Activated B cell treated with CpG ODN at 0.5 μM for 24 hours (primary cell): ENCODE results near the gene HLA-DRA. TPM values are rescaled to one million over a fixed set of nuclear protein-coding genes. Genes with fewer than 3 reads are reported as not detected.
"Not testable (repeated sequence)": the region's sequence is repeated elsewhere in the genome, so short reads cannot be mapped to it uniquely, and the experiment has no call there.

Experiments
- ATAC-seq: fragments of 200-7000 bp; cut with Tn5 transposase; one replicate; pipeline ENCODE4 v1.10.0; 2021; ENCODE audit warnings: low read depth, mild to moderate bottlenecking, moderate library complexity
- CTCF ChIA-PET: fragments of 350-600 bp; sonication (Branson Sonifier 250); formaldehyde crosslinking; loops from one replicate; lab custom pipeline; 2021; ENCODE audit warnings: antibody characterized with exemption; lab: Charles Lee
- POLR2A ChIA-PET: fragments of 350-600 bp; sonication (Branson Sonifier 250); formaldehyde crosslinking; loops from one replicate; lab custom pipeline; 2021; ENCODE audit warnings: antibody characterized with exemption; lab: Charles Lee
- DNase-seq: peaks from one replicate; pipeline ENCODE4 v3.0.0; 2022
- H3K27ac Mint-ChIP-seq: one replicate; pipeline ENCODE4 v1.8.0; 2020; ENCODE audit warnings: mixed read lengths
- H3K27me3 Mint-ChIP-seq: one replicate; pipeline ENCODE4 v1.8.0; 2021; ENCODE audit warnings: mixed read lengths
- H3K36me3 Mint-ChIP-seq: one replicate; pipeline ENCODE4 v1.8.0; 2021; ENCODE audit warnings: low read depth, mixed read lengths
- H3K4me1 Mint-ChIP-seq: one replicate; pipeline ENCODE4 v1.8.0; 2021; ENCODE audit warnings: mixed read lengths
- H3K4me3 Mint-ChIP-seq: one replicate; pipeline ENCODE4 v1.8.0; 2020; ENCODE audit warnings: mild to moderate bottlenecking, mixed read lengths
- H3K9me3 Mint-ChIP-seq: one replicate; pipeline ENCODE4 v1.8.0; 2020; ENCODE audit warnings: mixed read lengths
- CTCF ChIP-seq: fragments of 200-600 bp; IDR thresholded peaks from one replicate; pipeline ENCODE4 v1.8.0; 2022; ENCODE audit warnings: antibody characterized with exemption, mild to moderate bottlenecking
- intact Hi-C: fragments of 100-400 bp; cut with micrococcal nuclease; formaldehyde crosslinking; loops from one replicate; pipeline ENCODE4 v1.15.1; 2024
- total RNA-seq: library from RNA; stranded (reverse); gene quantifications from 2 replicates; pipeline ENCODE4 v1.2.3, GENCODE V29; 2022

Gene HLA-DRA
- total RNA-seq, 1 donor from 2014 or later = 2,835 TPM

- DNase-seq = no peak
- Mint-ChIP-seq H3K36me3 (no peaks in the 10 kb centered on the region), H3K4me3 (no peak overlapping the region), H3K4me1 (peaks cover 33% of the 10 kb centered on the region), H3K9me3 (no peaks in the 10 kb centered on the region), H3K27ac (peak overlapping the region; percentile 24), H3K27me3 (no peaks in the 10 kb centered on the region)
- ChIA-PET CTCF (interaction anchor here (0.7 to 3.6 kb wide), 11 partner anchors 18 to 436 kb away, joined by 3 to 65 read pairs (median 7); partner anchors contain the start of genes HLA-DQA1, PSMB9 and TAP1), POLR2A (interaction anchor here (1.0 to 2.6 kb wide), 7 partner anchors 187 to 436 kb away, joined by 3 to 15 read pairs (median 4); partner anchors contain the start of gene HLA-DQB1)
- intact Hi-C loops = loop anchor here (1.0 to 10.0 kb wide), 8 partner anchors 17 to 543 kb away; no protein-coding TSS in a partner anchor
- TF ChIP-seq CTCF = peak; percentile 65
- peak; percentile 43 for ATAC-seq
These were observed 7.6 kb upstream of the HLA-DRA start for GRCh38 chr6:32432050-32432450.

GRCh38 chr6:32433950-32434349, 5.7 kb upstream of the HLA-DRA start:
- peak overlapping the region; percentile 46 for H3K27ac Mint-ChIP-seq
- ATAC-seq, H3K27me3 Mint-ChIP-seq, H3K36me3 Mint-ChIP-seq, H3K9me3 Mint-ChIP-seq, H3K4me3 Mint-ChIP-seq, DNase-seq: not testable (repeated sequence)
- intact Hi-C loops = loop anchor here (5.0 to 10.0 kb wide), 2 partner anchors 433 to 541 kb away; no protein-coding TSS in a partner anchor
- POLR2A ChIA-PET = interaction anchor here (0.6 to 2.6 kb wide), 5 partner anchors 21 to 266 kb away, joined by 3 to 15 read pairs (median 5); partner anchors contain the start of gene HLA-DQB1
- CTCF ChIA-PET = interaction anchor here (0.8 to 3.6 kb wide), 6 partner anchors 188 to 434 kb away, joined by 3 to 65 read pairs (median 16); partner anchors contain the start of genes PSMB9 and TAP1
- H3K4me1 Mint-ChIP-seq = peaks cover 51% of the 10 kb centered on the region

GRCh38 chr6:32436186-32436585, 3.5 kb upstream of the HLA-DRA start:
- no peak for TF ChIP-seq CTCF
- ATAC-seq (no peak), DNase-seq (no peak)
- Mint-ChIP-seq H3K4me1 (peaks cover 59% of the 10 kb centered on the region), H3K36me3 (peaks cover 19% of the 10 kb centered on the region), H3K27ac (peak overlapping the region; percentile 98), H3K4me3 (no peak overlapping the region), H3K9me3 (no peaks in the 10 kb centered on the region), H3K27me3 (no peaks in the 10 kb centered on the region)
- CTCF ChIA-PET = interaction anchor here (0.6 to 3.2 kb wide), 8 partner anchors 86 to 431 kb away, joined by 3 to 18 read pairs (median 5); no protein-coding TSS in a partner anchor
- POLR2A ChIA-PET = interaction anchor here (0.8 to 8.7 kb wide), 15 partner anchors 10 to 255 kb away, joined by 3 to 103 read pairs (median 4); partner anchors contain the start of gene HLA-DQA1
- intact Hi-C loops = loop anchor here (5.0 to 10.0 kb wide), 2 partner anchors 151 to 539 kb away; partner anchors contain the start of gene HLA-DRB1

GRCh38 chr6:32436995-32437836, 2.5 kb upstream of the HLA-DRA start:
- Mint-ChIP-seq H3K27ac (peak overlapping the region; percentile 98), H3K4me3 (peak overlapping the region; percentile 55), H3K9me3 (no peaks in the 10 kb centered on the region), H3K36me3 (peaks cover 29% of the 10 kb centered on the region), H3K4me1 (peaks cover 63% of the 10 kb centered on the region), H3K27me3 (no peaks in the 10 kb centered on the region)
- TF ChIP-seq CTCF = no peak
- intact Hi-C loops = loop anchor here (5.0 to 10.0 kb wide), 2 partner anchors 150 to 538 kb away; partner anchors contain the start of gene HLA-DRB1
- DNase-seq (no peak), ATAC-seq (peak; percentile 64)
- CTCF ChIA-PET = interaction anchor here (0.8 to 3.2 kb wide), 4 partner anchors 253 to 430 kb away, joined by 3 to 18 read pairs (median 5); no protein-coding TSS in a partner anchor
- POLR2A ChIA-PET = interaction anchor here (0.6 to 12.3 kb wide), 19 partner anchors 9 to 539 kb away, joined by 3 to 161 read pairs (median 4); partner anchors contain the start of genes HLA-DQA1, HLA-DQB1 and HLA-DRB1

- no peaks in the 10 kb centered on the region for H3K27me3 Mint-ChIP-seq
- ChIA-PET POLR2A (interaction anchor here (0.5 to 12.3 kb wide), 36 partner anchors 8 to 905 kb away, joined by 3 to 161 read pairs (median 11); partner anchors contain the start of genes HLA-DQA1, HLA-DQB1, HLA-DRB1 and HLA-DRB5), CTCF (interaction anchor here (0.7 to 1.2 kb wide), 4 partner anchors 228 to 429 kb away, joined by 3 to 5 read pairs (median 3); no protein-coding TSS in a partner anchor)
- ATAC-seq (peak; percentile 0), DNase-seq (no peak)
- peaks cover 76% of the 10 kb centered on the region for H3K4me1 Mint-ChIP-seq
- no peaks in the 10 kb centered on the region for H3K9me3 Mint-ChIP-seq
- peak overlapping the region; percentile 96 for H3K4me3 Mint-ChIP-seq
- H3K36me3 Mint-ChIP-seq = peaks cover 49% of the 10 kb centered on the region
- no peak for TF ChIP-seq CTCF
- H3K27ac Mint-ChIP-seq = peak overlapping the region; percentile 98
- intact Hi-C loops = loop anchor here (1.0 to 10.0 kb wide), 4 partner anchors 148 to 536 kb away; partner anchors contain the start of gene HLA-DRB1
These were observed 548 bp upstream of the HLA-DRA start for GRCh38 chr6:32439139-32439538.
